Activated naive CD8-positive, alpha-beta T cell treated with anti-CD3 and anti-CD28 coated beads, Interleukin-2, amount 10 ng/mL, durations not matched to agents 7 days and 5 days (primary cell): Measurements from ENCODE around the gene TSPAN18. TPM values are rescaled to one million over a fixed set of nuclear protein-coding genes. Genes with fewer than 3 reads are reported as not detected.

ENCODE experiments used
- ATAC-seq: fragments of 150-1000 bp; cut with Tn5 transposase; one replicate; pipeline ENCODE4 v1.10.0; 2021; ENCODE audit warnings: low read depth, moderate library complexity
- POLR2A ChIA-PET: fragments of 350-600 bp; sonication (Branson Sonifier 250); formaldehyde crosslinking; loops from one replicate; lab custom pipeline; 2021; ENCODE audit warnings: antibody characterized with exemption; lab: Charles Lee
- DNase-seq: peaks from one replicate; pipeline ENCODE4 v3.0.0; 2021
- H3K27ac Mint-ChIP-seq: one replicate; pipeline ENCODE4 v1.8.0; 2022; ENCODE audit warnings: mild to moderate bottlenecking, mixed read lengths
- H3K27me3 Mint-ChIP-seq: one replicate; pipeline ENCODE4 v1.8.0; 2022; ENCODE audit warnings: mild to moderate bottlenecking, moderate library complexity, mixed read lengths
- H3K36me3 Mint-ChIP-seq: one replicate; pipeline ENCODE4 v1.8.0; 2021; ENCODE audit warnings: mild to moderate bottlenecking, mixed read lengths
- H3K4me1 Mint-ChIP-seq: one replicate; pipeline ENCODE4 v1.8.0; 2021; ENCODE audit warnings: mixed read lengths
- H3K4me3 Mint-ChIP-seq: one replicate; pipeline ENCODE4 v1.8.0; 2022; ENCODE audit warnings: mild to moderate bottlenecking, moderate library complexity, mixed read lengths
- H3K9me3 Mint-ChIP-seq: one replicate; pipeline ENCODE4 v1.8.0; 2021; ENCODE audit warnings: mixed read lengths
- total RNA-seq, 2 experiments: library from RNA; stranded (reverse); gene quantifications; one replicate each; pipeline ENCODE4 v1.2.3, GENCODE V29; 2021

TSPAN18 gene
- total RNA-seq, 2 experiments from 2014 or later, result 4.9 to 5.2 TPM

GRCh38 chr11:44885919-44886789 lies 159.4 kb downstream of the TSPAN18 start:
- Mint-ChIP-seq H3K9me3 (no peaks in the 10 kb centered on the region), H3K4me3 (no peak overlapping the region), H3K36me3 (no peaks in the 10 kb centered on the region), H3K27me3 (peaks cover 7% of the 10 kb centered on the region), H3K27ac (no peak overlapping the region), H3K4me1 (no peaks in the 10 kb centered on the region)
- ATAC-seq (no peak), DNase-seq (no peak)
- POLR2A ChIA-PET, result no interaction called here

GRCh38 chr11:44886790-44887140 lies 160.0 kb downstream of the TSPAN18 start:
- DNase-seq (no peak), ATAC-seq (no peak)
- POLR2A ChIA-PET, result no interaction called here
- H3K4me3 Mint-ChIP-seq, result no peak overlapping the region
- no peaks in the 10 kb centered on the region for H3K4me1 Mint-ChIP-seq
- no peak overlapping the region for H3K27ac Mint-ChIP-seq
- no peaks in the 10 kb centered on the region for H3K9me3 Mint-ChIP-seq
- no peaks in the 10 kb centered on the region for H3K36me3 Mint-ChIP-seq
- H3K27me3 Mint-ChIP-seq, result peaks cover 7% of the 10 kb centered on the region

- POLR2A ChIA-PET, result no interaction called here
- no peak overlapping the region for H3K27ac Mint-ChIP-seq
These were observed 160.9 kb downstream of the TSPAN18 start for GRCh38 chr11:44887636-44888035.

GRCh38 chr11:44889266-44889665 lies 162.5 kb downstream of the TSPAN18 start:
- Mint-ChIP-seq H3K27me3 (peaks cover 5% of the 10 kb centered on the region), H3K9me3 (no peaks in the 10 kb centered on the region), H3K4me1 (no peaks in the 10 kb centered on the region), H3K4me3 (no peak overlapping the region), H3K27ac (no peak overlapping the region), H3K36me3 (no peaks in the 10 kb centered on the region)
- POLR2A ChIA-PET, result no interaction called here
- DNase-seq, result no peak
- no peak for ATAC-seq

More at GRCh38 chr11:44887636-44888035, 160.9 kb downstream of the TSPAN18 start:
- Mint-ChIP-seq H3K4me3 (no peak overlapping the region), H3K9me3 (no peaks in the 10 kb centered on the region), H3K27me3 (peaks cover 7% of the 10 kb centered on the region), H3K36me3 (no peaks in the 10 kb centered on the region), H3K4me1 (no peaks in the 10 kb centered on the region)
- no peak for DNase-seq
- ATAC-seq, result no peak

GRCh38 chr11:44892843-44893242 lies 166.1 kb downstream of the TSPAN18 start:
- Mint-ChIP-seq H3K36me3 (no peaks in the 10 kb centered on the region), H3K27me3 (peaks cover 3% of the 10 kb centered on the region), H3K27ac (no peak overlapping the region), H3K4me1 (no peaks in the 10 kb centered on the region), H3K4me3 (no peak overlapping the region), H3K9me3 (no peaks in the 10 kb centered on the region)
- POLR2A ChIA-PET, result no interaction called here
- no peak for DNase-seq
- no peak for ATAC-seq

GRCh38 chr11:44893308-44893822 lies 166.6 kb downstream of the TSPAN18 start:
- peaks cover 3% of the 10 kb centered on the region for H3K27me3 Mint-ChIP-seq
- H3K4me1 Mint-ChIP-seq, result no peaks in the 10 kb centered on the region
- no peaks in the 10 kb centered on the region for H3K9me3 Mint-ChIP-seq
- ATAC-seq (no peak), DNase-seq (no peak)
- no peak overlapping the region for H3K27ac Mint-ChIP-seq
- POLR2A ChIA-PET, result no interaction called here
- no peak overlapping the region for H3K4me3 Mint-ChIP-seq
- H3K36me3 Mint-ChIP-seq, result no peaks in the 10 kb centered on the region

GRCh38 chr11:44893846-44894617 lies 167.3 kb downstream of the TSPAN18 start:
- peak; percentile 71 for ATAC-seq
- POLR2A ChIA-PET, result no interaction called here
- peak; percentile 75 for DNase-seq

GRCh38 chr11:44899959-44900358 lies 173.2 kb downstream of the TSPAN18 start:
- Mint-ChIP-seq H3K36me3 (no peaks in the 10 kb centered on the region), H3K27ac (no peak overlapping the region), H3K4me1 (no peaks in the 10 kb centered on the region), H3K27me3 (no peaks in the 10 kb centered on the region), H3K9me3 (no peaks in the 10 kb centered on the region), H3K4me3 (no peak overlapping the region)
- ATAC-seq (no peak), DNase-seq (no peak)
- POLR2A ChIA-PET, result no interaction called here

More at GRCh38 chr11:44893846-44894617, 167.3 kb downstream of the TSPAN18 start:
- no peak overlapping the region for H3K27ac Mint-ChIP-seq
- no peaks in the 10 kb centered on the region for H3K27me3 Mint-ChIP-seq
- H3K9me3 Mint-ChIP-seq, result no peaks in the 10 kb centered on the region
- H3K4me3 Mint-ChIP-seq, result no peak overlapping the region
- H3K36me3 Mint-ChIP-seq, result no peaks in the 10 kb centered on the region
- no peaks in the 10 kb centered on the region for H3K4me1 Mint-ChIP-seq

- H3K27me3 Mint-ChIP-seq, result no peaks in the 10 kb centered on the region
- POLR2A ChIA-PET, result no interaction called here
These were observed 174.4 kb downstream of the TSPAN18 start for GRCh38 chr11:44901120-44901633.

GRCh38 chr11:44901786-44902185 lies 175.0 kb downstream of the TSPAN18 start:
- H3K27ac Mint-ChIP-seq, result no peak overlapping the region
- ATAC-seq (no peak), DNase-seq (no peak)
- peaks cover 2% of the 10 kb centered on the region for H3K27me3 Mint-ChIP-seq
- POLR2A ChIA-PET, result no interaction called here
- H3K36me3 Mint-ChIP-seq, result no peaks in the 10 kb centered on the region
- H3K4me1 Mint-ChIP-seq, result no peaks in the 10 kb centered on the region
- H3K9me3 Mint-ChIP-seq, result no peaks in the 10 kb centered on the region
- H3K4me3 Mint-ChIP-seq, result no peak overlapping the region

More at GRCh38 chr11:44901120-44901633, 174.4 kb downstream of the TSPAN18 start:
- Mint-ChIP-seq H3K9me3 (no peaks in the 10 kb centered on the region), H3K4me1 (no peaks in the 10 kb centered on the region), H3K4me3 (no peak overlapping the region), H3K36me3 (no peaks in the 10 kb centered on the region), H3K27ac (no peak overlapping the region)
- DNase-seq (no peak), ATAC-seq (no peak)

- no peaks in the 10 kb centered on the region for H3K36me3 Mint-ChIP-seq
- no peaks in the 10 kb centered on the region for H3K4me1 Mint-ChIP-seq
- no peak overlapping the region for H3K27ac Mint-ChIP-seq
- H3K9me3 Mint-ChIP-seq, result no peaks in the 10 kb centered on the region
- peaks cover 2% of the 10 kb centered on the region for H3K27me3 Mint-ChIP-seq
- no peak overlapping the region for H3K4me3 Mint-ChIP-seq
- no peak for ATAC-seq
- POLR2A ChIA-PET, result no interaction called here
- DNase-seq, result no peak
These were observed 176.3 kb downstream of the TSPAN18 start for GRCh38 chr11:44903035-44903434.

GRCh38 chr11:44903518-44903917 lies 176.8 kb downstream of the TSPAN18 start:
- Mint-ChIP-seq H3K4me3 (no peak overlapping the region), H3K4me1 (no peaks in the 10 kb centered on the region), H3K27ac (no peak overlapping the region), H3K27me3 (peaks cover 2% of the 10 kb centered on the region), H3K36me3 (no peaks in the 10 kb centered on the region), H3K9me3 (no peaks in the 10 kb centered on the region)
- no peak for DNase-seq
- POLR2A ChIA-PET, result no interaction called here
- ATAC-seq, result no peak

- H3K27ac Mint-ChIP-seq, result no peak overlapping the region
- H3K4me1 Mint-ChIP-seq, result no peaks in the 10 kb centered on the region
- H3K9me3 Mint-ChIP-seq, result no peaks in the 10 kb centered on the region
- ATAC-seq (no peak), DNase-seq (no peak)
- peaks cover 2% of the 10 kb centered on the region for H3K27me3 Mint-ChIP-seq
- H3K4me3 Mint-ChIP-seq, result no peak overlapping the region
- no peaks in the 10 kb centered on the region for H3K36me3 Mint-ChIP-seq
- POLR2A ChIA-PET, result no interaction called here
These were observed 177.7 kb downstream of the TSPAN18 start for GRCh38 chr11:44904261-44905020.
